CD4-positive, alpha-beta T cell treated with Interleukin-6 at 100 ng/mL for 8 hours (primary cell): ENCODE data around the gene LRRC2.
"Not testable (repeated sequence)": the region's sequence is repeated elsewhere in the genome, so short reads cannot be mapped to it uniquely, and the experiment has no call there.

Experiments
- DNase-seq: peaks from one replicate; pipeline ENCODE4 v3.0.0-alpha.2; 2020; ENCODE audit warnings: mixed read lengths, low spot score

The LRRC2 gene

GRCh38 chr3:46552538-46552937, 13.6 kb downstream of the LRRC2 start:
- DNase-seq = no peak

DNA sequence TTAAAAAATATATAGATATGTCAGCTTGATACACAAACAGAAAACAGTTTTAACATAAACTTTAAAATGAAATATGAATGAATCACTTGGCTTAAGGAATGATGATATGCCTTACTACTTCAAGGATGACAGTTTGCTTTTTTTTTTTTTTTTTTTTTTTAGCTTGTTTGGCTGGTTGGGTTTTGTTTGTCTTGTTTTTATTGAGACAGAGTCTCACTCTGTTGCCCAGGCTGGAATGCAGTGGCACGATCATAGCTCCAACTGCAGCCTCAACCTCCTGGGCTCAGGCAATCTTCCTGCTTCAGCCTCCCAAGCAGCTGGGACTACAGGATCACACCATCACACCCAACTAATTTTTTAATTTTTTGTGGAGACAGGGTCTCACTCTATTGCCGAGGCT, 14.5 kb downstream of the LRRC2 start:
- DNase-seq = no peak

GRCh38 chr3:46549989-46550388, 16.1 kb downstream of the LRRC2 start:
- DNase-seq = no peak

GRCh38 chr3:46549408-46549904, 16.6 kb downstream of the LRRC2 start:
- DNase-seq = no peak

DNA sequence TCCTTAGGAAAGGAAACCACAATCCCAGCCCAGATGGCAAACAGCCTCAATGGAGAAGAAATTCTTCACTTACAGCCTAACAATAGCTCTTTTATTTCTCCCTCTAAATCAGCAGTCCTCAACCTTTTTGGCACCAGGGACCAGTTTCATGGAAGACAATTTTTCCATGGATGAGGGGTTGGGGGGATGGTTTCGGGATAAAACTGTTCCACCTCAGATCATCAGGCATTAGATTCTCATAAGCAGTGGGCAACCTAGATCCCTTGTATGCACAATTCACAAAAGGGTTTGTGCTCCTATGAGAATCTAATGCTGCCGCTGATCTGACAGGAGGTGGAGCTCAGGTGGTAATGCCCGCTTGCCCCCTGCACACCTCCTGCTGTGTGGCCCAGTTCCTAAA, 17.5 kb downstream of the LRRC2 start:
- not testable (repeated sequence) for DNase-seq

GRCh38 chr3:46546896-46547440, 19.1 kb downstream of the LRRC2 start:
- no peak for DNase-seq

GRCh38 chr3:46545818-46546630, 20.1 kb downstream of the LRRC2 start:
- no peak for DNase-seq

GRCh38 chr3:46544771-46545503, 21.2 kb downstream of the LRRC2 start:
- no peak for DNase-seq

- no peak for DNase-seq
Observed at GRCh38 chr3:46542801-46543201, 23.3 kb downstream of the LRRC2 start.

DNA sequence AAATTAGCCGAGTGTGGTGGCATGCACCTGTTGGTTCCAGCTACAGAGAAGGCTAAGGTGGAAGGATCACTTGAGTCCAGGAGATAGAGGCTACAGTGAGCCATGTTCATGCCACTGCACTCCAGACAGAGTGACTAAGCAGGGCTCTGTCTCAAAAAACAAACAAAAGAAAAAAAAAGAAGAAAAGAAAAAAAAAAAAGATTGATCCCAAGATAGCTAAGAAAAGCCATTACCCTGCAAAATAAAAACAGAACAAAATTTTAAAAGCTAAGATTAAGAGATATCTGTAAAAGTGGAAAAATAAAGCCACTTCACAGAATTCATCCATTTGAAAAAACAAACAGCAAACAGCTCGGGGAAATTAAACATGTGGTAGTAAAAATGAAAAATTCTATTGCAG, 23.8 kb downstream of the LRRC2 start:
- no peak for DNase-seq

DNA sequence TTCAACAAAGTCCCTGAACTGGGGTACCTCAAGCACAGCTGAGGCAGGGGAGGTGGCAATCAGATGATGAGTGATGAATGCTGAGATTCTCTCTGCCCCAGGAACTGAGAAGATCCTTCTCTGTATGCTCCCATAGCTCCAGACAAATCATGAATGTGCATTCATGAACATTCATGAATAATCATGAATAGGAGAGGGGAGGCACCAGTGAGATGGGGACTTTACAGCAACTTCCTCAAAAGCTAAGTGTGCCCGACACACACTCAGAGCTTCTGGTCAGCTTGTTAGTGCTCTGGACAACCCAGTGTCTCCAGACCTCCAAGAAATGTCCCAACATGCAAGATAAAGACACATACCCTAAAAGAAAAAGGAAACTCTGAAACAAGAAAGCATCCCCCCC, 24.3 kb downstream of the LRRC2 start:
- DNase-seq = no peak

GRCh38 chr3:46540550-46540949, 25.6 kb downstream of the LRRC2 start:
- DNase-seq = no peak

DNA sequence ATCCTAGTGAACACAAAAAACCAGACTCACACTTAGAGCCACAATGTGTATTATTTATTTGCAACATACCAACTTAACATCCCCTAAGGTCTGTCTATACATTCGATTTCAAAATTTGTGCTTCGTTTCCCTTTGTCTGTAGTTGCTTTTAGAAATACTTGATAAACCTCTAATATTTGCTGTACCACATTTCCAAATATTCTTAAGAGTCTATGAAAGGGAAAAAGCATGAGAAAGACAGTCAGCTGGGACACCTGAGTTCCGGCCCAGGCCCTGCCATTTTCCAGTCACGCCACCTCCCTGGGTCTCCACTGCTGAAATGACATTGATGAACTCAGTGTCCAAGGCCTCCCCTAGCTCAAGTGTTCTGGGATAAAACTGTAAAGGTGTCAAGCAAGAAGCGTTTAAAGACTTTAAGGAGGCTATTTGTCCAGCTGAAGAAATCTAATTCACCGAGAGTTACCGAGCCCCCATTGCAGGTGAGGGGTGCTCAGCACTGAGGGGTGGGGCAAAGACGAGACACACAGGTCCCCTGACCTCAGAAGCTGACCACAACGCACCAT, 26.6 kb downstream of the LRRC2 start:
- DNase-seq = no peak

DNA sequence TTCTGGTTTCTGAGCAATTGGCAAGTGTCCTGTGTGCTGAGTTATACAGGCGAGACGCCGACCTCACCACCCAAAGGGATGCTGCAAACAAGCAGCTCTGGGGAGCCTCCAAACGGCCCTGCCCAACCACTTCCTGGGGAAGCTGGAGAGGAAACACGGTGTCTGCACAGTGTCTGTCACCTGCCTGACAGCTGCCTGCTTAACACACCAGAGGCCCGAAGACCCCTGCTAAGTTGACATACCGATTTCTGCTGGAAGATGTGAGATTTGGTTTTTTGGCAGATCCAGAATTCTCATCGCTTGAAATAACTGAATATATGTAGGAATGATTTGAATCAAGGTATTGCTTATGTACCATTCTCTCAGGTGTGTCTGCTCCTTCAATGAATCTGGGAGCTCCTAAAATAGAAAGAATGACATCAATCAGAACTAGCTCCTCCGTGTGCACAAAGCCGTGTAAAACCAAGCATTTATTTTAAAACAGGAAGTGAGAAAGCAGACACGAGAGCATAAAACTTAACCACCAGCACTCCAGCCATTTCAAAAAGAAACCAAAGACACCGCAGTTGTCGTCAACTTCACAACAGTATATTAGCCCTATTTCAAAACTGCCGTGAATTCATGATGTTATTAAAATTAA, 27.2 kb downstream of the LRRC2 start:
- peak; percentile 92 for DNase-seq

- not testable (repeated sequence) for DNase-seq
Observed at GRCh38 chr3:46538425-46538802, 27.7 kb downstream of the LRRC2 start.

DNA sequence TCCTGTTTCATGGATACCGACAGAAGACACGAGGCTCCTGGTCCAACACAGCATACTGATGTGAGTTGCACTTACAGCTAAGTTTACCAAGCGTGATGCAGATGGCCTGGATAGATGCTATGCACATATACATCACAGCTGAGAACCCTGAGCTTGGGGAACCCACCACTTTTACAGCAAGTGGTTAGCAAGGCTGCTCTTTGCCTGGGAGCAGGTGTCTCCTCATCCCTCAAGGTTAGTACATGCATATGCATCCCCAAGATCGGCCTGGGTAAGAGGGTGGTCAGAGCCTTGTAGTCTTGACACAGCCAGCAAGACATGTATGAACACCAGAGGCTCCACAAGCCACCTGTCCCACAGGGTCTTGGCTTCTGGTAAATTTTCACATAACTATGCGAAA, 28.3 kb downstream of the LRRC2 start:
- no peak for DNase-seq

DNA sequence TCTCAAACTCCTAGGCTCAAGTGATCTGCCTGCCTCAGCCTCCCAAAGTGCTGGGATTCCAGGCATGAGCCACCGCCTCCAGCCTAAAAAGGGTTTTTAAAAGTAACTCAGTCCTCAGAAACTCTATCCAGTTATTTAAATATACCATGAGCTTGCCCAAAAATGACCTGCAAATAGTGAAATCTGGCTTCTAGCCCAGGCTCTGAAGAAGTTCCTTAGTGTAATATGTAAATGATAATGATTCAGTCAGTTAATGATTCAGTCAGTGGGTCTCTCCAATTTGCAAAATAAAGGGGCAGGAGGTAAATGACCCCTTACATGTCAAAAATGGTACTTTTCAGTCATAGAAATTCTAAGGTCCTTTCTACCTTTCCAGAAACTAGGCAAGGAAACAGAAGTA, 28.8 kb downstream of the LRRC2 start:
- no peak for DNase-seq

GRCh38 chr3:46536758-46537157, 29.3 kb downstream of the LRRC2 start:
- no peak for DNase-seq

GRCh38 chr3:46535746-46536145, 30.4 kb downstream of the LRRC2 start:
- no peak for DNase-seq

DNA sequence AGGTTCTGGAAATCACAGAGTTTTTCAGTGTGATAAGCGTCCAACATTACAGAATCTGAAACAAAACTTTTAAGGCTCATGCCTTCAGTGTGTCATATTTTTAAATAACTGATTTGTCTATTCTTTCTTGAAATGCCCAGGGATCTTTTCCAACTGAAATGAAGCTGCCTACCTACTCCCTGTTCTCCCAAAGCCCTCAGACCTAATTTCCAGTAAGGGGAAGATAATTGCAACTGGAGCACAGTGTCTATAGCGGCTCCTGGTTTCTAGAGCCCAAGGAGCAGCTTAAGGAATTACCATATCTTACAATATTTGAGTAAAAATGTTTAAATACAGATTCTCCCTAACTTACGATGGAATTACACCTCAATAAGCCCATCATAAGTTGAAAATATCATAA, 33.0 kb downstream of the LRRC2 start:
- DNase-seq = no peak

DNA sequence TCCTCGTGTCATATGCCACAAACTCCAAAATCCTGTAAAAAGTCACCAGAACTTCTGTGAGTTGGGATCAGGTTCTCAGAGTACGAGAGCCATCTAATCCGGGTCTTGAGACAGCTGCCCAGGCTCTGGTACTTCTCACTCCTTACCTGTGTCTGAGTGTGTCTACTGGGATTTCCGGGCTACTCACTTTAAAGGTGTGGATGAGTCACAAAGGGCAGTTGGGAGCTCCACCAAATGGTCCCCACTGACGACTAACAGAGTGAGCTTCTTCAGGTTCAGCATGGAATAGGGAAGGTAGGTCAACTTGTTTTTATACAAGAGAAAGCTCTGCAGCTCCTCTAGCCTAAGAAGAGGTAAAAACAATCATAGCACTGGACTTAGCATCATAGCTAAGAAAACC, 38.9 kb downstream of the LRRC2 start:
- DNase-seq = no peak

DNA sequence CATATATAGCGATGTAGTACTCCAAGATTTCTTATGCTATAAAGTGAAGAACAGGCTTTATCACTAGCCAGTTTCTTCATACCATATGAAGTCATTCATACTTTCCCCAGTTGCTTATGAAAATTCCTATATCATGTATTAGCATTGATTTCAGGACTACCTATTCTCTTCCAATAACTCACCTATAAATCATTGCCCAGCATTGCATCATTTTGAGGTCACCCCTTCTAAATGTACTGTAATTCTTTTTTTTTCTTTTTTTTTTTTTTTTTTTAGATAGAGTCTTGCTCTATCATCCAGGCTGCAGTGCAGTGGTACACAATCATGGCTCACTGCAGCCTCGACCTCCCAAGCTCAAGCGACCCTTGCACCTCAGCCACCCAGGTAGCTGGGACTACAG, 41.3 kb downstream of the LRRC2 start:
- no peak for DNase-seq
